ENCODE measurements around the gene ADCY6.

The ADCY6 gene

GRCh38 chr12:48816143-48816854 is 27.4 kb upstream of the ADCY6 start:
- DNase-seq (ENCODE audit: low read depth in 1 of 2, low spot score in 1 of 2): no peak

- DNase-seq (ENCODE audit: low read depth in 1 of 2, low spot score in 1 of 2): peak in 1 of 2 donors; percentile 12
Measured at GRCh38 chr12:48815126-48816110, 26.5 kb upstream of the ADCY6 start.

- DNase-seq (ENCODE audit: low read depth in 1 of 2, low spot score in 1 of 2): peak; percentile 51 to 66
Measured at GRCh38 chr12:48814262-48815125, 25.6 kb upstream of the ADCY6 start.

GRCh38 chr12:48813465-48814261 is 24.8 kb upstream of the ADCY6 start:
- no peak for DNase-seq (ENCODE audit: low read depth in 1 of 2, low spot score in 1 of 2)

GRCh38 chr12:48812389-48812788 is 23.5 kb upstream of the ADCY6 start:
- no peak for DNase-seq (ENCODE audit: low read depth in 1 of 2, low spot score in 1 of 2)

- DNase-seq (ENCODE audit: low read depth in 1 of 2, low spot score in 1 of 2): no peak
Measured at GRCh38 chr12:48811437-48812090, 22.7 kb upstream of the ADCY6 start.

GRCh38 chr12:48810903-48811431 is 22.1 kb upstream of the ADCY6 start:
- no peak for DNase-seq (ENCODE audit: low read depth in 1 of 2, low spot score in 1 of 2)

- DNase-seq (ENCODE audit: low read depth in 1 of 2, low spot score in 1 of 2): no peak
Measured at GRCh38 chr12:48807981-48808380, 19.1 kb upstream of the ADCY6 start.

- no peak for DNase-seq (ENCODE audit: low read depth in 1 of 2, low spot score in 1 of 2)
Measured at GRCh38 chr12:48803675-48804074, 14.8 kb upstream of the ADCY6 start.

- DNase-seq (ENCODE audit: low read depth in 1 of 2, low spot score in 1 of 2): no peak
Measured at GRCh38 chr12:48800971-48801370, 12.1 kb upstream of the ADCY6 start.

- DNase-seq (ENCODE audit: low read depth in 1 of 2, low spot score in 1 of 2): no peak
Measured at GRCh38 chr12:48800457-48800856, 11.6 kb upstream of the ADCY6 start.

GRCh38 chr12:48796976-48797375 is 8.1 kb upstream of the ADCY6 start:
- no peak for DNase-seq (ENCODE audit: low read depth in 1 of 2, low spot score in 1 of 2)

- DNase-seq (ENCODE audit: low read depth in 1 of 2, low spot score in 1 of 2): peak; percentile 16 to 25
Measured at GRCh38 chr12:48795550-48796455, 6.9 kb upstream of the ADCY6 start.

GRCh38 chr12:48794870-48795269 is 6.0 kb upstream of the ADCY6 start:
- DNase-seq (ENCODE audit: low read depth in 1 of 2, low spot score in 1 of 2): no peak

GRCh38 chr12:48793696-48794095 is 4.8 kb upstream of the ADCY6 start:
- DNase-seq (ENCODE audit: low read depth in 1 of 2, low spot score in 1 of 2): no peak

GRCh38 chr12:48789858-48790326 is 1.0 kb upstream of the ADCY6 start:
- DNase-seq (ENCODE audit: low read depth in 1 of 2, low spot score in 1 of 2): no peak

GRCh38 chr12:48788524-48788853 is 400 bp downstream of the ADCY6 start:
- no peak for DNase-seq (ENCODE audit: low read depth in 1 of 2, low spot score in 1 of 2)

- DNase-seq (ENCODE audit: low read depth in 1 of 2, low spot score in 1 of 2): no peak
Measured at GRCh38 chr12:48787791-48788523, 932 bp downstream of the ADCY6 start.

Data from stimulated activated CD4-positive, alpha-beta T cell treated with anti-CD3 and anti-CD28 coated beads, Interleukin-15, amount 100 ng/mL, for 1 hour (primary cell).